Measurements from ENCODE around the gene WDR18.

The WDR18 gene

DNA sequence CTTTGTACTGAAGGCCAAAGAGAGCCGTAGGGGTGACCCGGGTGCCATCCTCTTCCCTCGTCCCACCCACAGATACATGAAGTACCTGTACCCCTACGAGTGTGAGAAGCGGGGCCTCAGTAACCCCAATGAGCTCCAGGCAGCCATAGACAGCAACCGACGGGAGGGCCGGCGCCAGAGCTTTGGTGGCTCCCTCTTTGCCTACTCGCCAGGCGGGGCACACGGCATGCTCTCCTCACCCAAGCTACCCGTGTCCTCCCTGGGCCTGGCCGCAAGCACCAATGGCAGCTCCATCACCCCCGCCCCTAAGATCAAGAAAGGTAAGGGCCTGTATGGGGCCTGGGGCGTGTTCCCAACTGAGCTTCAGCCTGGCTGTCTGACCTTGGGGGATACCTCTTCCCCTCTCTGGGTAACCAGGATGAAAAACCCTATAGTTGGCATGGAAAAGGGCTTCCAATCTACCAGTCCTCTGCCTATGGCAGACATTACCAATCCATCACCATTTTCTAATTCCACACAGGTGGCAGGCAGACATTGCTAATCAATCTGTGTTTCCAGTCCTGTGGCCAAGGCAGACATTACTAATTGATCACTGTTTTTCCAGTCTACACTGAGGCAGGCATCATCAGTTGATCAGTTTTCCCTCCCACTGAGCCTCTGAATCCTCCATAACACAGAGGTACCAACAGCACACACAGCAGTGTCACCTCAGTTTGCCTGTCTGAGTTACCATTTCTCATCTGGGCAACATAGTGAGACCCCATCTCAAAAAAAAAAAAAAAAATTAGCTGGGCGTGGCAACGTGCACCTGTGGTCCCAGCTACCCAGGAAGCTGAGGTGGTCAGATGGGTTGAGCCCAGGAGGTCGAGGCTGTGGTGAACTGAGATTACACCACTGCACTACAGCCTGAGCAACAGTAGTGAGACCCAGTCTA is 19.1 kb upstream of the WDR18 start:
- no peak for DNase-seq (ENCODE audit: low read depth in 2 of 2)

DNA sequence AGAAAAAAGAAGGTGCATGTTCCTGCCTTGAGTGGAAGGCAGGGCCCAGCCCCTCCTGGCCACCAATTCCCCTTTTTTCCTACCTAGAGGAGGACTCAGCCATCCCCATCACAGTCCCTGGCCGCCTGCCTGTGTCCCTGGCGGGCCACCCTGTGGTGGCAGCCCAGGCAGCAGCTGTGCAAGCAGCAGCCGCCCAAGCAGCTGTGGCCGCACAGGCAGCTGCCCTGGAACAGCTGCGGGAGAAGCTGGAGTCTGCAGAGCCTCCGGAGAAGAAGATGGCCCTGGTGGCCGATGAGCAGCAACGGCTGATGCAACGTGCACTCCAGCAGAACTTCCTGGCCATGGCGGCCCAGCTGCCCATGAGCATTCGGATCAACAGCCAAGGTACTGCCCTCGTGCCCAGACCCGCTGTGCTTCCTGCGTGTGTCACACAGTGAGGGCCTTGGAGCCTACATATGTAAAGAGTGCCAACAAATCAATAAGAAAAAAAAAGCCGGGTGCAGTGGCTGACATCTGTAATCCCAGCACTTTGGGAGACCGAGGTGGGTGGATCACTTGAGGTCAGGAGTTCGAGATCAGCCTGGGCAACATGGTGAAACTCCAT is 17.6 kb upstream of the WDR18 start:
- no peak for DNase-seq (ENCODE audit: low read depth in 2 of 2)

DNA sequence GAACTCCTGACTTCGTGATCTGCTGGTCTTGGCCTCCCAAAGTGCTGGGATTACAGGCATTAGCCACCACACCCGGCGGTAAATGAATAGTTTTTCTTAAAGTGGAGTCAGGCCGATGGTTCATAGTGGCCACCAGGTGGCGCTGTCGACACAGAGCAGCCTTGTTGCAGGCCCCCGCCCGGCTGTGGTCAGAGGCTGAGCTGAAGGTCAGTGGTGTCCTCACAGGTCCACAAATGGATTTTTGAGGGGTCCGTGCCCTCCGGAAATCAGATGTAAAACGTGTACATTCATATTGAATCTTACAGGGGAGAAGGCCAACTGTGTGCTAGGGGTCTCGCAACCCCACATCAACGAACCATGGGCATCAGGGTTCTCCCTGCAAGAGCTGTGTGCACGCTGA is 13.4 kb upstream of the WDR18 start:
- DNase-seq (ENCODE audit: low read depth in 2 of 2): no peak

- no peak for DNase-seq (ENCODE audit: low read depth in 2 of 2)
Measured at GRCh38 chr19:971795-972194, 12.3 kb upstream of the WDR18 start.

- DNase-seq (ENCODE audit: low read depth in 2 of 2): no peak
Measured at GRCh38 chr19:972281-972680, 11.9 kb upstream of the WDR18 start.

DNA sequence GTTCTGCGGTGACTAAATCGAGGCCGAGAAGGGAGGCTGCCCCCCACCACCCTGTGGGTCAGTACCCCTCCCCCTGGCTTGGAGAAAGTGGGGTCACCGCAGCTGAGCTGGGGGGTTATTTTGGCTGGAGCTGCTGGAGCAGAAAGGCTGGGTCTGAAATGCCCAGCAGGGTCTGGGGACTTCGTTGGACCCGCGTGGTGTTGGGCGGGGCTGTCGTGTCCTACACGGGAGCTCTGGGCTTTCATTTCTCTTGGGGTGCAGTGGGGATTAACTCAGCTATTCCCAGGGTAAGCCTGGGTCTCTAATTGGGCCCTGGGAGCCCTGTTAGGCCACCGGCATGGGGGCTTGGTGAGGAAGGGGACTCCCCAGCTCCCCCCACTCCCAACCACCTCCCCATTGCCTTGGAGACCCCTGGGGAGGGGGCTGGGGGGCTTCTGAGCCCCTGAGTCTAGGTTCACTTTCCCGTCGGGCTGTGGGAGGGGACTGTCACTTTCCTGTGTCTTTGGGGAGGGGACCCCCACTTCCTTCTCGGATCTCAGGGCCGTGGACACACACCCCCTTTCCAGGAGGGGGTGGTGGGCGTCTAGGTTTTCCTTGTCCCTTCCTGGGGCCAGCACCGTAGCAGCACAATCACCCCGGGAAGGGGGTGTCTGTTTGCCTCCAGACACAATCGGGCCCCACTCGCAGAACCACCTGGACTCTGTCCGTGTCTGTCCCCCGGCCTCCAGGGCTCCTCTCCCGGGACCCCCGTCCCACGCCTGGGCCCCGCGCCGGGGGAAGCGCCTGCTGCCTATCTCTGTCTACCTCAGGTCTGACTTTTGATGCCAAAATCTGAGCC is 10.2 kb upstream of the WDR18 start:
- DNase-seq (ENCODE audit: low read depth in 2 of 2): no peak

- no peak for DNase-seq (ENCODE audit: low read depth in 2 of 2)
Measured at GRCh38 chr19:974564-975257, 9.4 kb upstream of the WDR18 start.

DNA sequence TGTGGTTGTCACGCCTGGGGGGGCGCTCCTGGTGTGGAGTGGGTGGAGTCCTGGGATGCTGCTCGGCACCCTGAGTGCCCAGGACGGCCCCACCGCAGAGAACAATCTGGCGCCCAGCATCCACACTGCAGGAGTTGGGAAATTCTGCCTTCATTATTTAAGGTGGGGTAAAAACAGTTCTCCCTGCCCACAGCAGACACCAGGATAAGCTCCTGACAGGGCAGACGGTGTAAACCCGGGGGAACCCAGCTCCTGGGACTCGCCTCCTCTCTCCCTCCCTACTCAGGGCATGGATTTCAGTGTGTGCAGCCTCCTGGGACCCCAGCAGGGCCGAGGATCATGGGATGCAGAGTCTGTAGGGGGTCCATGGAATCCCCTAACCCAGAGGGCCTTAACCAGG is 7.7 kb upstream of the WDR18 start:
- no peak for DNase-seq (ENCODE audit: low read depth in 2 of 2)

- DNase-seq (ENCODE audit: low read depth in 2 of 2): no peak
Measured at GRCh38 chr19:977058-977464, 7.1 kb upstream of the WDR18 start.

GRCh38 chr19:979318-979741 is 4.8 kb upstream of the WDR18 start:
- DNase-seq (ENCODE audit: low read depth in 2 of 2): no peak

DNA sequence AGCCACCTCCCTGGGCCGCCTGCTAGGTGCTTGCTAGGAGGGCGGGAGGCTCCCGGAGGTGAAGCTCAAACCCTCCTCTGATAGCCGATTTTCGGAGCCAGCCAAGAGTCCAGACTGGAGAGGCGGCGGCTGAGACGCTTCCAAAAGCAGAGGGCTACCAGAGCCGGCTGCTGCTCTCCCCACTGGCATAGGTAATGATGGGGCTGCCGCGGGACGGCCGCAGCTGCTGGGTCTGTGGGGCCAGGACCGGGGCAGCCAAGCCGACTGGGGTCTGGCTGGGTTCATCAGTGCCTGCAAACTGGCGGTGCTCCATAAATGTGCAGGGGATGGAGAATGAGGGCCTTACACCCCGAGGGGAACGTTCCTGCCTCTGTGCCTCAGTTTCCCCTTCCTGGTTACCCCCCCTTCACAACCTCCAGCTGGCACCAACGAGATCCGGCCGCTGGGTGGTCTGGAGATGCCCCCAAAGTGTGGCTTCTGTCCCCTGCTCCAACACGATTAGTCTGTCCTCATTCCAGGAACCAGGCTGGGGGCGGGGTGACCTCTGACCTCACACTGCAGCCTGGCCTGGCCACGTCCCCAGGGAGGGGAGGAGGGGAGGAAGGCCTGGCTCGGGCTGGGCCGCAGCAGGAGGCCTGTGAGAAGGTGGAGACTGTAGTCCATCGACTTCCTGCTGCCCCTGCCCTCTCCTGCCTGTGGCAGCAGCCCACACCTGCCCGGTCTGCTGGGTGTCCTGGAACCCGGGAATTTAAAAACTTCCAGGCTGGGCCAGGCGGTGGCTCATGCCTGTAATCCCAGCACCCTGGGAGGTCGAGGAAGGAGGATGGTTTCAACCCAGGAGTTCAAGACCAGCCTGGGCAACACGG is 3.8 kb upstream of the WDR18 start:
- no peak for DNase-seq (ENCODE audit: low read depth in 2 of 2)

GRCh38 chr19:982567-983170 is 1.5 kb upstream of the WDR18 start:
- DNase-seq (ENCODE audit: low read depth in 2 of 2): peak; percentile 54 to 64

DNA sequence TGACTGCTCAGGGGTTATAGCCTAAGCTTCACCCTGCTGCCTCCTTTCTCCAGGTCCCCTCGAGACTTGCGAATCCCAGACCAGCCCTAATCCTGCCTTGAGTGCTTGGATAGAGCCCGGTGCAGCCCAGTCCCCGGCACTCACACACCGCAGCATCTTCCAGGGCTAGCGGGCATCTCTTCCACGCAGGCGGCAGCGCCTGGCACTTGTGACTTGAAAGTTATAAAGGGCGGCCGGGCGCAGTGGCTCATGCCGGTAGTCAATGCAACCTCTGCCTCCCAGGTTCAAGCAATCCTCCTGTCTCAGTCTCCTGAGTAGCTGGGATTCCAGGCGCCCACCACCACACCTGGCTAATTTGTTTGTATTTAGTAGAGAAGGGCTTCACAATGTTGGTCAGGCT is 1.9 kb downstream of the WDR18 start:
- DNase-seq (ENCODE audit: low read depth in 2 of 2): no peak

DNA sequence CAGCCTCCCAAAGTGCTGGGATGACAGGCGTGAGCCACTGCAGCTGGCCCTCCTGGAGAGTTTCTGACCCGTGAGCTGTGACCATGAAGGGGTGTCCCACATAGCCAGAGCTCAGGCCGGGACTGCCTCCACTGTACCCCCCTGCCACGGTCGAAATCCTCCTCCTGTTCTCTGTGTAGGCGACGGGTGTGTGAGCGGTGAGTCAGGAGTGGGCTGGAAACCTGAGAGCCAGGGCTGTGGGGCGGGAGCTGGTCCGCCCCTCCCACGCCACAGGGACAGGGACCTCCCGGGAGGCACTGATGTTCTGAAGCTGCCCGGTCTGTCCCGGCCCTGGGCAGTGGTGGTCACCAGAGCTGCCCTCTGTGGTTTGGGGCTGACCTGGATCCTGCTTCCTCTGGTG is 3.9 kb downstream of the WDR18 start:
- DNase-seq (ENCODE audit: low read depth in 2 of 2): no peak

- DNase-seq (ENCODE audit: low read depth in 2 of 2): no peak
Measured at GRCh38 chr19:988510-988909, 4.4 kb downstream of the WDR18 start.

GRCh38 chr19:989381-990081 is 5.4 kb downstream of the WDR18 start:
- DNase-seq (ENCODE audit: low read depth in 2 of 2): no peak

DNA sequence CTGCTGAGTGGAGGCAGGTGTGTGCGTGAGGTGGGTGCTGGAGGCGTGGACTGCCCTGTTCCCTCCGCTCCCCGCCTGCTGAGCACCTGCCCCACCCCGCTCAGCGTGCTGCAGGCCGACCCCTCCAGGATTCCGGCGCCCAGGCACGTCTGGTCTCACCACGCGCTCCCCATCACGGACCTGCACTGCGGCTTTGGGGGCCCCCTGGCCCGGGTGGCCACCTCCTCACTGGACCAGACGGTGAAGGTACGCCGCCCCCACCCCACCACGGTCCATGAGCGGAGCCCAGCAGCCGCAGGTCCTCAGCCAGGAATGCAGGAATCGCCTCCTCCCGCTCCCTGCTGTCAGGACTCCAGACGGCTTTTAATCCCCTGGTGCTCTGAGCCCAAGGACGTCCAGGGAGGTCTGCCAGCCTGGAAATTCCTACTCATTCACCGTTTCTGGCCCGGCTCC is 6.0 kb downstream of the WDR18 start:
- no peak for DNase-seq (ENCODE audit: low read depth in 2 of 2)

GRCh38 chr19:990746-991145 is 6.6 kb downstream of the WDR18 start:
- no peak for DNase-seq (ENCODE audit: low read depth in 2 of 2)

- peak; percentile 41 to 52 for DNase-seq (ENCODE audit: low read depth in 2 of 2)
Measured at GRCh38 chr19:991174-991931, 7.2 kb downstream of the WDR18 start.
